ENCODE measurements around the gene PSME3IP1. TPM values are rescaled to one million over a fixed set of nuclear protein-coding genes. Genes with fewer than 3 reads are reported as not detected.

The PSME3IP1 gene
- total and polyA plus RNA-seq, 2 experiments from 2014 or later = 64.2 to 73.2 TPM

DNA sequence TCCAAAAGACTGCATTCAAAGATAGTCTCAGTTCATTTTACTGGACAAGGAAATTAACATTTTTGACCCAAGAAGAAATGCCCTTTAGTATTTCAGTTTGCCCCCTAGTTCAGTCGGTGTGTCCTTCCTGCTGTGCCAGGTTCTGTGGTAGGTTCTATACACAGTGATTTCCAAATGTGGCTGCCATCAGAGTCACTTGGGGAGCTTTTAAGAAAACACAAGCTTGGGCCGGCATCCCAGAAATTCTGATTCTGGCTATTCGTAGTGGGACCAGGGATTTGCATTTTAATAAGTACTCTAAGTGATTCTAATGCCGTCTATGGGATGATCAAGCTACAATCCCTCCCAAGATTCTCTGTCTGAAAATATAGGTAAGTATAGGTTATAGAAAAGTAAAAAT is 10.4 kb upstream of the PSME3IP1 start:
- no peak for DNase-seq (ENCODE audit: low spot score)
- Histone ChIP-seq H3K27ac (peak overlapping the region; percentile 31), H4K20me1 (ENCODE audit: insufficient read depth, poor library complexity, severe bottlenecking) (peaks cover 58% of the 10 kb centered on the region), H3K4me3 (no peak overlapping the region), H3K4me2 (no peak overlapping the region), H3K9me2 (replicated peaks; ENCODE audit: insufficient read depth) (no peaks in the 10 kb centered on the region), H3K4me1 (ENCODE audit: insufficient read depth) (peaks cover 18% of the 10 kb centered on the region), H3K36me3 (replicated peaks; ENCODE audit: insufficient read depth, low read depth) (no peaks in the 10 kb centered on the region), H3K27me3 (no peaks in the 10 kb centered on the region), H3K79me2 (peaks cover 80% of the 10 kb centered on the region), H2AFZ (no peak overlapping the region), H3K9me3 (ENCODE audit: low read depth) (no peaks in the 10 kb centered on the region)
- TF ChIP-seq EZH2phosphoT487 (IDR thresholded peaks at IDR 0.05; ENCODE audit: low read depth, severe bottlenecking, unreplicated experiment) (no peak), EZH2 (IDR thresholded peaks at IDR 0.05; ENCODE audit: borderline replicate concordance) (no peak)
- TF ChIP-seq, protein P1, sequence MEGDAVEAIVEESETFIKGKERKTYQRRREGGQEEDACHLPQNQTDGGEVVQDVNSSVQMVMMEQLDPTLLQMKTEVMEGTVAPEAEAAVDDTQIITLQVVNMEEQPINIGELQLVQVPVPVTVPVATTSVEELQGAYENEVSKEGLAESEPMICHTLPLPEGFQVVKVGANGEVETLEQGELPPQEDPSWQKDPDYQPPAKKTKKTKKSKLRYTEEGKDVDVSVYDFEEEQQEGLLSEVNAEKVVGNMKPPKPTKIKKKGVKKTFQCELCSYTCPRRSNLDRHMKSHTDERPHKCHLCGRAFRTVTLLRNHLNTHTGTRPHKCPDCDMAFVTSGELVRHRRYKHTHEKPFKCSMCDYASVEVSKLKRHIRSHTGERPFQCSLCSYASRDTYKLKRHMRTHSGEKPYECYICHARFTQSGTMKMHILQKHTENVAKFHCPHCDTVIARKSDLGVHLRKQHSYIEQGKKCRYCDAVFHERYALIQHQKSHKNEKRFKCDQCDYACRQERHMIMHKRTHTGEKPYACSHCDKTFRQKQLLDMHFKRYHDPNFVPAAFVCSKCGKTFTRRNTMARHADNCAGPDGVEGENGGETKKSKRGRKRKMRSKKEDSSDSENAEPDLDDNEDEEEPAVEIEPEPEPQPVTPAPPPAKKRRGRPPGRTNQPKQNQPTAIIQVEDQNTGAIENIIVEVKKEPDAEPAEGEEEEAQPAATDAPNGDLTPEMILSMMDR (IDR thresholded peaks at IDR 0.05; ENCODE audit: poor library complexity) = no peak
- 90% methylated on average over 4 of the region's 4 CpGs for WGBS (ENCODE audit: low lambda C conversion rate, missing lambda C conversion rate)

DNA sequence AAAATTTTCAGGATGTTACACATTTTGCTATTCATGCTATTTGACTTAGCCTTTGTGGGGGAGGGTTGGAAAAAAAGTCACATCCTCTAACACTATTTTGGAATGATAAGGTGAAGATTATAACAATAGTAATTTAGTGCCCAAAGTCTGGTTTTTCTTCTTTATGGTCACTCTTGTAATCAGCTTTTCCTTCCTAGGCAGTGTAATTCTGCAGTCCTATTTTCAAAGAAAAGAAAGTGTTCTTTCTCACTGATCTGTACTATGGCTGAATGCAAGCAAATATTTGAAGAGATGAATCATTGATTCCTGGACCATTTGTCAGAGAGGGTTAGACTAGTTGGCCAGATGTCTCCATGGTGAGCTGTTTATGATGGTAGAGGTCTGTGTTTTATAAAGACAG is 8.7 kb upstream of the PSME3IP1 start:
- no peaks in the 10 kb centered on the region for H3K9me2 ChIP-seq (replicated peaks; ENCODE audit: insufficient read depth)
- H3K4me1 ChIP-seq (ENCODE audit: insufficient read depth) = peaks cover 28% of the 10 kb centered on the region
- no peaks in the 10 kb centered on the region for H3K9me3 ChIP-seq (ENCODE audit: low read depth)
- DNase-seq (ENCODE audit: low spot score) = peak; percentile 61
- H2AFZ ChIP-seq = no peak overlapping the region
- no peaks in the 10 kb centered on the region for H3K27me3 ChIP-seq
- peak overlapping the region; percentile 20 for H3K27ac ChIP-seq
- no peak overlapping the region for H3K4me3 ChIP-seq
- H3K4me2 ChIP-seq = no peak overlapping the region
- H3K36me3 ChIP-seq (replicated peaks; ENCODE audit: insufficient read depth, low read depth) = no peaks in the 10 kb centered on the region
- TF ChIP-seq EZH2 (IDR thresholded peaks at IDR 0.05; ENCODE audit: borderline replicate concordance) (no peak), EZH2phosphoT487 (IDR thresholded peaks at IDR 0.05; ENCODE audit: low read depth, severe bottlenecking, unreplicated experiment) (no peak)
- TF ChIP-seq, protein P1 (IDR thresholded peaks at IDR 0.05; ENCODE audit: poor library complexity) = no peak
- peaks cover 95% of the 10 kb centered on the region for H3K79me2 ChIP-seq
- peaks cover 76% of the 10 kb centered on the region for H4K20me1 ChIP-seq (ENCODE audit: insufficient read depth, poor library complexity, severe bottlenecking)

DNA sequence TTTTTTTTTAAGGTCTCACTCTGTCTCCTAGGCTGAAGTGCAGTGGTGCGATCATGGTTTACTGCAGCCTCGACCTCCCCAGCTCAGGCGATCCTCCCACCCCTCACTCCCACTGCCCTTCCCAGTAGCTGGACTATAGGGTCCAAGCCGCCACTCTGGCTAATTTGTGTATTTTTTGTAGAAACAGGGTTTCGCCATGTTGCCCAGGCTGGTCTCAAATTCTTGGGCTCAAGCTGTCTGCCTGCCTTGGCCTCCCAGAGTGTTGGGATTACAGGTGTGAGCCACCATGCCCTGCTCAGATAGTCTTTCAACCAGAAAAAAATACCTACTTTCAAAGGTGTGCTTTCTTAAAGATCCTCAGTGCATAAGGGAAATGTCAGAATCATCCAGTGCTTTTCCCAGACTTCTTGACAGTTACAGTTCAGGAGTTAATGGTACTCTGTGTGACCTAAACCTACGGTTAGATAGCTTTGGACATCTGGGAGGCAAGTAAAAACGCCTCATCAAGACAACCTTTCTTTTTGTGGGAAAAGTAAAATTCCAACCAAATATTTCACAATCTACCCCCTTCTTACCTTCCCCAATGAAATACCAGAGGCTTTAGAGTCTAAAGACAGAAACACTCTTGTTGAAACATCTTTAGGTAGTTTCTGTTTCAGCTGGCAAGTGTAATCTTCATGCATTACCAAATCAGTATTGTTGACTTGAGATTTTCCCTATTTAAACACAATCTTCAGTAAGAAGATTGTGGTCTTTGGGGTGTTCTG is 7.1 kb upstream of the PSME3IP1 start:
- Histone ChIP-seq H3K36me3 (replicated peaks; ENCODE audit: insufficient read depth, low read depth) (no peaks in the 10 kb centered on the region), H2AFZ (no peak overlapping the region), H3K27me3 (no peaks in the 10 kb centered on the region), H4K20me1 (ENCODE audit: insufficient read depth, poor library complexity, severe bottlenecking) (peaks cover 84% of the 10 kb centered on the region), H3K27ac (peak overlapping the region; percentile 11), H3K4me1 (ENCODE audit: insufficient read depth) (peaks cover 38% of the 10 kb centered on the region), H3K4me3 (no peak overlapping the region), H3K9me2 (replicated peaks; ENCODE audit: insufficient read depth) (no peaks in the 10 kb centered on the region), H3K9me3 (ENCODE audit: low read depth) (no peaks in the 10 kb centered on the region), H3K79me2 (peaks cover 95% of the 10 kb centered on the region), H3K4me2 (peak overlapping the region; percentile 30)
- no peak for DNase-seq (ENCODE audit: low spot score)
- no peak for TF ChIP-seq EZH2 (IDR thresholded peaks at IDR 0.05; ENCODE audit: borderline replicate concordance)
- TF ChIP-seq EZH2phosphoT487 (IDR thresholded peaks at IDR 0.05; ENCODE audit: low read depth, severe bottlenecking, unreplicated experiment) = no peak
- WGBS (ENCODE audit: low lambda C conversion rate, missing lambda C conversion rate) = 71% methylated on average over 7 of the region's 7 CpGs

DNA sequence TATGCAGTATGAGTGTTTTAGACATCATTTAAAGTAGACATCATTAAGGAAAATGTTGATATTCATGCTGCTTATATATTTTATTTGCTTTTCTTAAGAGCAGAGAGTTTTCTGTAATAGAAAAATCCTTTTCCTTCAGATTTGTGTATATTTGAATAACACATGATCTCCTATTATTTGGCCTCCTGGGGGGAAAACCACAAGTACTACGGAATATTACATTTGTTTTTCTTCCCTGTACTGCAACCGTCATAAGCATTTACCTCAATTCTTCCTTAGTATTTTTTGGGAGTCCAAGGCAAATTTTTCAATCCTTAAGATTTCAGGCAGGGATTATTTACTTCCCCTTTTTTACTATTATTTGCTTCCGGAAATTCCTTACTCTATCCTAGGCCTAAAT is 6.3 kb upstream of the PSME3IP1 start:
- no peak for DNase-seq (ENCODE audit: low spot score)
- no peak for TF ChIP-seq EZH2 (IDR thresholded peaks at IDR 0.05; ENCODE audit: borderline replicate concordance)
- TF ChIP-seq, protein P1 (IDR thresholded peaks at IDR 0.05; ENCODE audit: poor library complexity) = no peak
- TF ChIP-seq EZH2phosphoT487 (IDR thresholded peaks at IDR 0.05; ENCODE audit: low read depth, severe bottlenecking, unreplicated experiment) = no peak
- WGBS (ENCODE audit: low lambda C conversion rate, missing lambda C conversion rate) = 90% methylated on average over 3 of the region's 3 CpGs
- no peak overlapping the region for H2AFZ ChIP-seq
- peaks cover 83% of the 10 kb centered on the region for H4K20me1 ChIP-seq (ENCODE audit: insufficient read depth, poor library complexity, severe bottlenecking)
- no peaks in the 10 kb centered on the region for H3K9me3 ChIP-seq (ENCODE audit: low read depth)
- H3K27me3 ChIP-seq = no peaks in the 10 kb centered on the region
- H3K4me2 ChIP-seq = no peak overlapping the region
- peaks cover 37% of the 10 kb centered on the region for H3K4me1 ChIP-seq (ENCODE audit: insufficient read depth)
- no peak overlapping the region for H3K27ac ChIP-seq
- no peaks in the 10 kb centered on the region for H3K9me2 ChIP-seq (replicated peaks; ENCODE audit: insufficient read depth)
- no peaks in the 10 kb centered on the region for H3K36me3 ChIP-seq (replicated peaks; ENCODE audit: insufficient read depth, low read depth)
- peaks cover 95% of the 10 kb centered on the region for H3K79me2 ChIP-seq
- H3K4me3 ChIP-seq = no peak overlapping the region
